Thyroid gland (tissue), 4 donors: Measurements from ENCODE around the gene FOXO6. TPM values are rescaled to one million over a fixed set of nuclear protein-coding genes. Genes with fewer than 3 reads are reported as not detected.

ENCODE experiments used
- DNase-seq, 2 donors: peaks; one replicate each; pipeline ENCODE4 v3.0.0-alpha.2; 2019
- H3K27ac ChIP-seq, 3 donors: fragments of 200-600 bp; sonication (generic); 1 replicate in 2 of 3; 2 replicates in 1 of 3; pipeline ENCODE4 v1.5.1; 2016 to 2019; ENCODE audit warnings: mild to moderate bottlenecking in 1 of 3, moderate library complexity in 1 of 3
- H3K27me3 ChIP-seq: fragments of 200-600 bp; sonication (generic); one replicate; pipeline ENCODE4 v1.5.1; 2019
- H3K36me3 ChIP-seq, 2 donors: fragments of 200-600 bp; sonication (generic); one replicate each; pipeline ENCODE4 v1.5.1; 2016 to 2019
- H3K4me1 ChIP-seq, 2 donors: fragments of 200-600 bp; sonication (generic); one replicate each; pipeline ENCODE4 v1.5.1; 2017 to 2019
- H3K4me3 ChIP-seq, 3 donors: fragments of 200-600 bp; sonication (generic); replicated peaks in 1 of 3; 1 replicate in 2 of 3; 2 replicates in 1 of 3; pipeline ENCODE4 v1.5.1; 2016; ENCODE audit warnings: mild to moderate bottlenecking in 1 of 3
- H3K9me3 ChIP-seq: fragments of 200-600 bp; sonication (generic); one replicate; pipeline ENCODE4 v1.5.1; 2017
- CTCF ChIP-seq, 6 experiments: fragments of 200-600 bp in 3 of 6; fragments of 450-650 bp in 3 of 6; sonication (generic) in 3 of 6; IDR thresholded peaks; one replicate each; pipeline ENCODE4 v1.5.1; 2016 to 2019; ENCODE audit warnings: antibody characterized with exemption in 6 of 6, mild to moderate bottlenecking in 2 of 6, inconsistent platforms in 1 of 6, moderate library complexity in 1 of 6
- POLR2A ChIP-seq, 2 donors: fragments of 450-650 bp; IDR thresholded peaks; one replicate each; pipeline ENCODE4 v1.6.1; 2017; ENCODE audit warnings: antibody characterized with exemption in 2 of 2, mild to moderate bottlenecking in 2 of 2, moderate library complexity in 1 of 2
- WGBS, 2 donors: methylation state at CpG; one replicate each; pipeline ENCODE4 v1.1.5; 2017; 5-methylcytosine and 5-hydroxymethylcytosine counted together
- intact Hi-C: fragments of 100-400 bp; cut with DNase I; formaldehyde crosslinking; loops from one replicate; pipeline ENCODE4 v1.15.1; 2023
- total RNA-seq, 4 donors: library from RNA; depleted of rRNA; stranded (reverse); fragments of >200 nt; gene quantifications; one replicate each; pipeline ENCODE4 v1.2.3, GENCODE V29; 2016

The FOXO6 gene
- total RNA-seq, 4 donors from 2014 or later = 1.1 to 4.2 (median 2.6) TPM

- Histone ChIP-seq H3K4me3 (no peak overlapping the region), H3K27me3 (no peaks in the 10 kb centered on the region), H3K36me3 (no peaks in the 10 kb centered on the region), H3K27ac (no peak overlapping the region), H3K4me1 (peaks cover 6 to 22% of the 10 kb centered on the region in 2 donors), H3K9me3 (no peaks in the 10 kb centered on the region)
- intact Hi-C loops = no loop called here
- TF ChIP-seq POLR2A (IDR thresholded peaks at IDR 0.05) = no peak
- no peak for DNase-seq
- WGBS, 2 donors = 94 to 100% methylated on average over 1 of the region's 1 CpG
Measured at GRCh38 chr1:41390573-41390972, 29.3 kb downstream of the FOXO6 start.

- H3K27ac ChIP-seq = no peak overlapping the region
- 50 to 58% methylated on average over 4 of the region's 9 CpGs for whole genome bisulfite sequencing, 2 donors
- no peak overlapping the region for H3K4me3 ChIP-seq
- H3K4me1 ChIP-seq = peaks cover 6 to 15% of the 10 kb centered on the region in 2 donors
- DNase-seq = no peak
- TF ChIP-seq CTCF (IDR thresholded peaks at IDR 0.05) (no peak), POLR2A (IDR thresholded peaks at IDR 0.05) (no peak)
- no peaks in the 10 kb centered on the region for H3K27me3 ChIP-seq
- H3K36me3 ChIP-seq = no peaks in the 10 kb centered on the region
- H3K9me3 ChIP-seq = no peaks in the 10 kb centered on the region
- intact Hi-C loops = no loop called here
Measured at GRCh38 chr1:41391834-41392527, 30.7 kb downstream of the FOXO6 start.

GRCh38 chr1:41392528-41392924, 31.3 kb downstream of the FOXO6 start:
- H3K36me3 ChIP-seq = no peaks in the 10 kb centered on the region
- 80 to 88% methylated on average over 4 of the region's 4 CpGs for WGBS, 2 donors
- no peaks in the 10 kb centered on the region for H3K9me3 ChIP-seq
- no peak for TF ChIP-seq POLR2A (IDR thresholded peaks at IDR 0.05)
- no peak for TF ChIP-seq CTCF (IDR thresholded peaks at IDR 0.05)
- no peak overlapping the region for H3K27ac ChIP-seq
- H3K4me3 ChIP-seq = no peak overlapping the region
- no peaks in the 10 kb centered on the region for H3K27me3 ChIP-seq
- no peak for DNase-seq
- peaks cover 1 to 11% of the 10 kb centered on the region in 2 donors for H3K4me1 ChIP-seq
- intact Hi-C loops = no loop called here

GRCh38 chr1:41393716-41394368, 32.6 kb downstream of the FOXO6 start:
- intact Hi-C loops = no loop called here
- Histone ChIP-seq H3K4me3 (no peak overlapping the region), H3K36me3 (no peaks in the 10 kb centered on the region), H3K27me3 (no peaks in the 10 kb centered on the region), H3K9me3 (no peaks in the 10 kb centered on the region), H3K4me1 (no peaks in the 10 kb centered on the region), H3K27ac (no peak overlapping the region)
- DNase-seq = no peak
- 78 to 90% methylated on average over 6 of the region's 6 CpGs for WGBS, 2 donors
- TF ChIP-seq POLR2A (IDR thresholded peaks at IDR 0.05) (no peak), CTCF (IDR thresholded peaks at IDR 0.05) (no peak)

- no peaks in the 10 kb centered on the region for H3K27me3 ChIP-seq
- TF ChIP-seq CTCF (IDR thresholded peaks at IDR 0.05) (no peak), POLR2A (IDR thresholded peaks at IDR 0.05) (no peak)
- no peaks in the 10 kb centered on the region for H3K4me1 ChIP-seq
- H3K9me3 ChIP-seq = no peaks in the 10 kb centered on the region
- intact Hi-C loops = no loop called here
- H3K4me3 ChIP-seq = no peak overlapping the region
- H3K27ac ChIP-seq = no peak overlapping the region
- no peaks in the 10 kb centered on the region for H3K36me3 ChIP-seq
- no peak for DNase-seq
- 76 to 81% methylated on average over 10 of the region's 10 CpGs for WGBS, 2 donors
Measured at GRCh38 chr1:41394369-41394744, 33.1 kb downstream of the FOXO6 start.
